ENCODE measurements around the gene CALN1. TPM values are rescaled to one million over a fixed set of nuclear protein-coding genes. Genes with fewer than 3 reads are reported as not detected.

The CALN1 gene
- total and polyA plus RNA-seq, 2 experiments from 2014 or later: 7.6 to 14.5 TPM

- ATAC-seq: no peak
- Histone ChIP-seq H4K20me1 (replicated peaks; ENCODE audit: insufficient read depth) (no peaks in the 10 kb centered on the region), H3K36me3 (ENCODE audit: insufficient read depth) (no peaks in the 10 kb centered on the region), H3F3A (replicated peaks; ENCODE audit: low read depth) (no peaks in the 10 kb centered on the region), H3K27ac (ENCODE audit: low read depth) (no peak overlapping the region), H3K4me2 (no peak overlapping the region), H3K27me3 (ENCODE audit: insufficient read depth) (no peaks in the 10 kb centered on the region), H3K4me1 (ENCODE audit: insufficient read depth) (no peaks in the 10 kb centered on the region), H3K79me2 (replicated peaks; ENCODE audit: insufficient read depth) (no peaks in the 10 kb centered on the region), H2AFZ (no peak overlapping the region), H3K9me2 (ENCODE audit: insufficient read depth) (no peaks in the 10 kb centered on the region), H3K4me3 (no peak overlapping the region)
- DNase-seq (ENCODE audit: low spot score): no peak
- TF ChIP-seq EZH2 (IDR thresholded peaks at IDR 0.05; ENCODE audit: low read depth, unreplicated experiment): no peak
- no peak for TF ChIP-seq CREB1 (CRISPR knock-in tag; IDR thresholded peaks at IDR 0.05; ENCODE audit: low read depth)
- no peak for TF ChIP-seq ZNF114 (CRISPR knock-in tag; IDR thresholded peaks at IDR 0.05)
- no peak for TF ChIP-seq JUNB (IDR thresholded peaks at IDR 0.05; ENCODE audit: unreplicated experiment)
- no peak for TF ChIP-seq NANOG (IDR thresholded peaks at IDR 0.05; ENCODE audit: borderline replicate concordance)
- TF ChIP-seq REST (IDR thresholded peaks at IDR 0.05; ENCODE audit: unreplicated experiment): no peak
- no peak for TF ChIP-seq ETS1 (IDR thresholded peaks at IDR 0.05)
- TF ChIP-seq ZNF331 (CRISPR knock-in tag; IDR thresholded peaks at IDR 0.05; ENCODE audit: low read depth): no peak
- no peak for TF ChIP-seq EZH2phosphoT487 (IDR thresholded peaks at IDR 0.05; ENCODE audit: unreplicated experiment)
- no peak for TF ChIP-seq ZNF462 (CRISPR knock-in tag; IDR thresholded peaks at IDR 0.05)
- TF ChIP-seq STAT1 (IDR thresholded peaks at IDR 0.05; ENCODE audit: unreplicated experiment): no peak
- no peak for TF ChIP-seq POLR2AphosphoS5 (IDR thresholded peaks at IDR 0.05; ENCODE audit: low read depth)
- no peak for TF ChIP-seq CTCF (conservative IDR thresholded peaks at IDR 0.05; ENCODE audit: low read depth in 2 of 2)
- H3K4me1 Mint-ChIP-seq: no peaks in the 10 kb centered on the region
- H3K36me3 Mint-ChIP-seq (ENCODE audit: low read depth): no peaks in the 10 kb centered on the region; the same call in 2 of the 3 replicates
- H3K27me3 Mint-ChIP-seq (ENCODE audit: insufficient read depth, low read depth, poor library complexity): peaks cover 2% of the 10 kb centered on the region
- no peak overlapping the region for H3K4me3 Mint-ChIP-seq
- H3K9me3 Mint-ChIP-seq: peaks cover 3% of the 10 kb centered on the region; the same call in 2 of the 3 replicates
- no peak overlapping the region for H3K27ac Mint-ChIP-seq
Observed at GRCh38 chr7:71800321-71800720, 611.8 kb downstream of the CALN1 start.

Measured in GM23338 (cell line).